Activated naive CD4-positive, alpha-beta T cell treated with anti-CD3 and anti-CD28 coated beads, Interleukin-2, amount 50 U/mL, for 72 hours (primary cell): ENCODE data around the gene CHD2. TPM values are rescaled to one million over a fixed set of nuclear protein-coding genes. Genes with fewer than 3 reads are reported as not detected.
"Not testable (repeated sequence)": the region's sequence is repeated elsewhere in the genome, so short reads cannot be mapped to it uniquely, and the experiment has no call there.

Experiments used
- ATAC-seq, 2 donors: fragments of 150-1000 bp; cut with Tn5 transposase; 2 replicates each; pipeline ENCODE4 v1.10.0; 2021; ENCODE audit warnings: mild to moderate bottlenecking in 2 of 2, moderate library complexity in 2 of 2
- DNase-seq, 2 donors: peaks; one replicate each; pipeline ENCODE4 v3.0.0; 2021 to 2022; ENCODE audit warnings: low spot score in 2 of 2
- H3K27ac Mint-ChIP-seq, 2 donors: one replicate each; pipeline ENCODE4 v1.8.0; 2022; ENCODE audit warnings: mild to moderate bottlenecking in 2 of 2, mixed read lengths in 2 of 2
- H3K36me3 Mint-ChIP-seq, 2 donors: one replicate each; pipeline ENCODE4 v1.8.0; 2022; ENCODE audit warnings: mixed read lengths in 2 of 2
- H3K9me3 Mint-ChIP-seq, 2 donors: one replicate each; pipeline ENCODE4 v1.8.0; 2022; ENCODE audit warnings: mixed read lengths in 2 of 2
- total RNA-seq, 2 donors: library from RNA; stranded (reverse); gene quantifications; one replicate each; pipeline ENCODE4 v1.2.3, GENCODE V29; 2022

Gene CHD2
- total RNA-seq, 2 donors from 2014 or later = 187 to 214 TPM

GRCh38 chr15:93049233-93049632 is 149.1 kb downstream of the CHD2 start:
- Mint-ChIP-seq H3K27ac (no peak overlapping the region), H3K36me3 (peaks cover 0 to 8% of the 10 kb centered on the region in 2 donors), H3K9me3 (peaks cover 6 to 8% of the 10 kb centered on the region in 2 donors)
- DNase-seq (no peak), ATAC-seq (no peak)

GRCh38 chr15:93049914-93050578 is 149.9 kb downstream of the CHD2 start:
- no peak for ATAC-seq

GRCh38 chr15:93050648-93051047 is 150.5 kb downstream of the CHD2 start:
- Mint-ChIP-seq H3K27ac (no peak overlapping the region), H3K36me3 (peaks cover 0 to 8% of the 10 kb centered on the region in 2 donors), H3K9me3 (peaks cover 6 to 8% of the 10 kb centered on the region in 2 donors)
- ATAC-seq = no peak
- DNase-seq = no peak

More at GRCh38 chr15:93049914-93050578, 149.9 kb downstream of the CHD2 start:
- peaks cover 0 to 8% of the 10 kb centered on the region in 2 donors for H3K36me3 Mint-ChIP-seq
- H3K9me3 Mint-ChIP-seq = peaks cover 6 to 8% of the 10 kb centered on the region in 2 donors
- H3K27ac Mint-ChIP-seq = peak overlapping the region in 1 of 2 donors; percentile 44
- DNase-seq = no peak

DNA sequence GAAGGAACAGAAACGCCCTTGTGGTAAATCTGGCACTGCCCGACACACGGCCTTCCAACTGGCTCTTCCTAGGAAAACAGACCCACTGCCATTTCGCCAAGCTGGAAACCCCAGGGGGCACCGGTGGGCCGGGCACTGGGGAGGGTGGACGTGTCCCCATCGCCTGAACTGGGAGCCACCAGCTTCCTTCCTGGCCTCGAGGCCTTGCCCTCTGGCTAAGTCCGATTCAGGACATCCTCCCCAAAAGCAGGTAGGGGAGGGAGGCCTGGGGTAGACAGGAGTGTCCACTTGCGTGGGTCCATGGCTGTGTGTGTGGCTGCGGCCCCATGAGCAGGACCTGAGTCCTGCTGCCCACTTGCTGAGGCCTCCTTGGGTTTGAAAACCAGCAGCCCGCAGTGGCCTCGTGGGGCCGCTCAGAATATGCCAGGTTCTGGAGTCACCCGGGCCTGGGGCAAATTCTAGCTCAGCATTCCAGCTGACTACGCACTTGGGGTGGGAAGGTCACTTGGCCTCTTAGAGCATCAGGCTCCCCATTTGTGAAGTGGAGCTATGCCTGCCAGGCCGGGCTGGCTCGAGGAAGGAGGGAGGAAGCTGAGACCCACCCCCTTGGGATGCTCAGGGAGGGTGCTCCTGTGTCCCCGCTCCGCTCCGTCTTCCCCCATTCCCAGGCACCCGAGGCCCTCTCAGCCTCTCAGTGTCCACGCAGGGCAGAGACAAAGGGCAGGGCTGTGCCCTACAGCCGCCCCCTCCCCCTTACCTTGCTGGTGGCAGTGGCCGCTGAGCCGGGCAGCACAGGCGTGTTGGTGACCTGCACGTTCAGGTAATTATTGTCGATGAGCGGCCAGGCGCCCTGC is 151.3 kb downstream of the CHD2 start:
- H3K27ac Mint-ChIP-seq = no peak overlapping the region
- peaks cover 0 to 1% of the 10 kb centered on the region in 2 donors for H3K9me3 Mint-ChIP-seq
- DNase-seq = no peak

GRCh38 chr15:93052090-93052879 is 152.2 kb downstream of the CHD2 start:
- Mint-ChIP-seq H3K27ac (no peak overlapping the region), H3K9me3 (no peaks in the 10 kb centered on the region), H3K36me3 (no peaks in the 10 kb centered on the region)
- DNase-seq = no peak
- peak; percentile 37 to 52 for ATAC-seq

More for the DNA sequence above, 151.3 kb downstream of the CHD2 start:
- ATAC-seq = no peak
- no peaks in the 10 kb centered on the region for H3K36me3 Mint-ChIP-seq

GRCh38 chr15:93055211-93055610 is 155.1 kb downstream of the CHD2 start:
- H3K27ac Mint-ChIP-seq = no peak overlapping the region
- DNase-seq (no peak), ATAC-seq (no peak)
- H3K9me3 Mint-ChIP-seq = no peaks in the 10 kb centered on the region
- H3K36me3 Mint-ChIP-seq = no peaks in the 10 kb centered on the region

GRCh38 chr15:93056836-93057235 is 156.7 kb downstream of the CHD2 start:
- no peaks in the 10 kb centered on the region for H3K36me3 Mint-ChIP-seq

GRCh38 chr15:93057618-93058017 is 157.5 kb downstream of the CHD2 start:
- DNase-seq = no peak
- H3K9me3 Mint-ChIP-seq = no peaks in the 10 kb centered on the region
- H3K27ac Mint-ChIP-seq = no peak overlapping the region
- ATAC-seq = no peak
- no peaks in the 10 kb centered on the region for H3K36me3 Mint-ChIP-seq

More at GRCh38 chr15:93056836-93057235, 156.7 kb downstream of the CHD2 start:
- Mint-ChIP-seq H3K9me3 (no peaks in the 10 kb centered on the region), H3K27ac (peak overlapping the region in 1 of 2 donors; percentile 29)
- DNase-seq = no peak
- no peak for ATAC-seq

- no peak for ATAC-seq
- Mint-ChIP-seq H3K9me3 (no peaks in the 10 kb centered on the region), H3K27ac (no peak overlapping the region)
Observed at GRCh38 chr15:93058128-93058527, 158.0 kb downstream of the CHD2 start.

GRCh38 chr15:93058904-93059427 is 158.8 kb downstream of the CHD2 start:
- no peaks in the 10 kb centered on the region for H3K9me3 Mint-ChIP-seq
- H3K27ac Mint-ChIP-seq = no peak overlapping the region
- DNase-seq (no peak), ATAC-seq (no peak)
- no peaks in the 10 kb centered on the region for H3K36me3 Mint-ChIP-seq

More at GRCh38 chr15:93058128-93058527, 158.0 kb downstream of the CHD2 start:
- no peak for DNase-seq
- no peaks in the 10 kb centered on the region for H3K36me3 Mint-ChIP-seq

GRCh38 chr15:93059442-93059841 is 159.3 kb downstream of the CHD2 start:
- no peak for ATAC-seq
- no peak overlapping the region for H3K27ac Mint-ChIP-seq

DNA sequence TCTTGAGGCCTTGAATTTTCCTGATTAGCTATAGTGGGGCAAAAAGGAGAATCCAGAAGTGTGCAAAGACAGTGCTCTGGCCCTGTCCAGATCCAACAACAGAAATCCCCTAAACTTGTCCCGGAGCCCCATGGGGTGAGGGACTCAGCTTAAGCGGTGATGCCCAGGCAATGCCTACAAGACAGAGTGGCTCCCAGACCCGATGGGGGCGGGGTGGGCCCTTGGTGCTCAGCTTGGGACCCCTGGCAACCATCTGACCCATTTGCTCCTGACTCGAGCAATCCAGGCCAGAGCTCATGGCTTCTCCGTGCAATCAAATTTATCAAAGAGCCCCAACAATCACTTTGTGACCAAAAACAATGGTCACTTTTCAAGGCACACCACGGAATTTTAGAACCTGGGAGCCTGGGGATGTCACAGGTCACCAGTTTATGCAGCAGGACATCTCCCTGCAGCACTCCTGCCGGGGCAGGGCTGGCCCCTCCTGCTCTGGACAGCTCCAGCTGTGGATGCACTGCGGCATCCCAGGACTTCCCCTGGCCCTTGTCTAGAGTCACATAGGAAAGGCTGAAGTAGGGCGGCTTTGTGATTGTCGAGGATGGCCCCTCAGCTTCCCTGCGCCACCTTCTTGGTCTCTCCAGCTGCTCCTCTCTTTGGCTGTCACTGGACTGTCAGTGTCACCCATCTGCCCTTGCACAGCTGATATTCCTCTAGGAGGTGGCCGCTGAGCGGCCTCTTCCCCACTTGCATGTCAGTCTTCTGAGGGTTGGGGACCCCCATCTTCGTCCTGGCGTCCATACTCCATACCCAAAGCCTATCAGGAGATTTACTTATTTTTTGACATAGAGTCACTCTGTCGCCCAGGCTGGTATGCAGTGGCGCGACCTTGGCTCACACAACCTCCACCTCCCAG is 160.5 kb downstream of the CHD2 start:
- no peaks in the 10 kb centered on the region for H3K9me3 Mint-ChIP-seq
- no peak overlapping the region for H3K27ac Mint-ChIP-seq
- no peak for DNase-seq
- no peaks in the 10 kb centered on the region for H3K36me3 Mint-ChIP-seq
- ATAC-seq = no peak

More at GRCh38 chr15:93059442-93059841, 159.3 kb downstream of the CHD2 start:
- Mint-ChIP-seq H3K9me3 (no peaks in the 10 kb centered on the region), H3K36me3 (no peaks in the 10 kb centered on the region)
- DNase-seq = no peak

GRCh38 chr15:93062628-93063261 is 162.6 kb downstream of the CHD2 start:
- H3K36me3 Mint-ChIP-seq, H3K27ac Mint-ChIP-seq, H3K9me3 Mint-ChIP-seq, DNase-seq, ATAC-seq: not testable (repeated sequence)

GRCh38 chr15:93063262-93063671 is 163.1 kb downstream of the CHD2 start:
- H3K27ac Mint-ChIP-seq = no peak overlapping the region
- DNase-seq = no peak
- H3K9me3 Mint-ChIP-seq = no peaks in the 10 kb centered on the region
- no peak for ATAC-seq
- H3K36me3 Mint-ChIP-seq = no peaks in the 10 kb centered on the region
